Measurements from ENCODE around the gene AFAP1.

AFAP1 gene

GRCh38 chr4:7747566-7747965, 192.1 kb downstream of the AFAP1 start:
- FAIRE-seq: no peak

DNA sequence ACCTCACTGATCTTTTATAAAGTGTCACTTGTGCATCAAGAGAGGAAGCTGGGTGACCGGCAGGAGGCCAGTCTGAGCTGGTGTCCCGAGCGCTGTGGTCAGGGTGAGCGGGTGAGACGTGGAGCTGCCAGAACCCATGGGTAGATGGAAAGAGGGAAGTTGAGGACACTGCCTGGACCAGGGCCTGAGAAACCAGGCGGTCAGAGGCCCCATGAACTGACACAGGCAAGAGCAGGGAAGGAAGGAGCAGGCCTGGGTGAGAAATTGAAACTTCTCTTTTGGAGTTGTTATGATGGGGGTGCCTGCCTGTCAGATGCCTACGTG, 192.6 kb downstream of the AFAP1 start:
- FAIRE-seq: no peak

GRCh38 chr4:7746351-7747061, 193.2 kb downstream of the AFAP1 start:
- no peak for FAIRE-seq

DNA sequence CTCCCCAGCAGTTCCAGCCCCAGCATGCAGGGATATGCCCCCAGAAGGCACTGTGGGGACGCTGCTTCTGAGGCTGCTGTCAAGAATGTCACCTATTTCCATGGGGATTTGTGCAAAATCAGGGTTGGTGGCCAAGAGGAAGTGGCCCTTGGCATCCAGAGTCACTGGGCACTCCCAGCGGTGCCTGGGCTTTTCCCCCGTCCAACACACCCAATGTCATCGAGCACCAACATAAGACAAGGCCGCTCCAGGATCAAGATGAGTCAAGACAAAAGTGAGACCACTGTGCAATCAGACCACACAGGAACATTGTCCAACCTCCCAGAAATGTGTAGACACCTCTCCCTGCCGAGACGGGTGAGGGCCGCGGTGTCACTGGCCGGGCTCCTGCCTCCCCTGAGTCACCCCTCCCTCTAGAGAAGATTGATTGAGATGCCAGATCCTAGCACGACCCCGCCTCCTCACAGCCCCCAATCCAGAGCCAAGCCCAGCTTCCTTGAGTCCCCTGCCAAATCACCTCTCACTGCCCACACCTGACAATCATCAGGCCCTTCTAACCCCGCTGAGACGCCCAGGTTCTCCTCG, 194.3 kb downstream of the AFAP1 start:
- FAIRE-seq: no peak

GRCh38 chr4:7744142-7744804, 195.4 kb downstream of the AFAP1 start:
- no peak for FAIRE-seq

- FAIRE-seq: no peak
Observed at GRCh38 chr4:7742807-7743280, 196.8 kb downstream of the AFAP1 start.

DNA sequence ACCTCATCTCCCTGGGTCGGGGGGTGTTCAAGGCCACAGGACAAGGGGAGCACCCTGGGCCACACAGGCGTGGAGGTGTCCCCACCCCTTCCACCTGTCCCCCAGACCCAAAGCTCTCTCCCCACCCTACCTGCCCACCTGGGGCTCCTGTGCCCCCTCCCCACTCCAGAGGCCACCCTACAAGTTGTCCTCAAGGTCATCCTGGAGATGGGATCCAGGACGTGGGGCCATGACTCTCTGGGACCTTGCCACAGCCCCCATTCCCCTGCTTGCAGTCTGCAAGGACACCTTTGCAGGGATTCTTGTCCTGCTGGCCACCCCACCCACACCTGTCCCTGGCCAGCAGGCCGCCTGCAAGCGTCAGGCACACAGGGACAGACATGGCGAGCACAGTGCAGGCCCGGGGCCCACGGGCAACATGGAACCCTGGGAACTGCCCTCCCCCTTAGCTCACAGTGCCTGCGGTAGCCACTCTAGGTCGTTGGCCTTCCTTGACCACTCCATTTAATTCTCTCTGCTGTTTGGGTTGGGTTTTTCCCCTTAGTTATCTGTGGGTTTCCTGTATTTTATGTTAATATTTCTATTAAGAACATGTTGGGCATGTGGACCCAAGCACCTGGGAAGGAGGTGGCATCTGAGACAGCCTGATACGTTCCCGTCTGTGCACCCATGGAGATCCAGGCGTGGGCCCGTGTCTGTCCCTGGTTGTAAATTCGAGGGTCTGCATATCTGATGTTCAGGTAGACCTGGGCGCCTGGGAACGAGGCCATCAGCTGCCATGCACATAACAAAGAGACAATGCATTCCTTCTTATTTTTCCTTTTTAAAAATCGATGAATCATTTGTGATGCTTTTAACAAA, 197.5 kb downstream of the AFAP1 start:
- no peak for FAIRE-seq

GRCh38 chr4:7740866-7741525, 198.7 kb downstream of the AFAP1 start:
- no peak for FAIRE-seq

GRCh38 chr4:7739918-7740865, 199.5 kb downstream of the AFAP1 start:
- no peak for FAIRE-seq

GRCh38 chr4:7739077-7739917, 200.4 kb downstream of the AFAP1 start:
- no peak for FAIRE-seq

- FAIRE-seq: no peak
Observed at GRCh38 chr4:7738458-7739076, 201.1 kb downstream of the AFAP1 start.

GRCh38 chr4:7737752-7738457, 201.8 kb downstream of the AFAP1 start:
- no peak for FAIRE-seq

- FAIRE-seq: no peak
Observed at GRCh38 chr4:7737268-7737645, 202.4 kb downstream of the AFAP1 start.

DNA sequence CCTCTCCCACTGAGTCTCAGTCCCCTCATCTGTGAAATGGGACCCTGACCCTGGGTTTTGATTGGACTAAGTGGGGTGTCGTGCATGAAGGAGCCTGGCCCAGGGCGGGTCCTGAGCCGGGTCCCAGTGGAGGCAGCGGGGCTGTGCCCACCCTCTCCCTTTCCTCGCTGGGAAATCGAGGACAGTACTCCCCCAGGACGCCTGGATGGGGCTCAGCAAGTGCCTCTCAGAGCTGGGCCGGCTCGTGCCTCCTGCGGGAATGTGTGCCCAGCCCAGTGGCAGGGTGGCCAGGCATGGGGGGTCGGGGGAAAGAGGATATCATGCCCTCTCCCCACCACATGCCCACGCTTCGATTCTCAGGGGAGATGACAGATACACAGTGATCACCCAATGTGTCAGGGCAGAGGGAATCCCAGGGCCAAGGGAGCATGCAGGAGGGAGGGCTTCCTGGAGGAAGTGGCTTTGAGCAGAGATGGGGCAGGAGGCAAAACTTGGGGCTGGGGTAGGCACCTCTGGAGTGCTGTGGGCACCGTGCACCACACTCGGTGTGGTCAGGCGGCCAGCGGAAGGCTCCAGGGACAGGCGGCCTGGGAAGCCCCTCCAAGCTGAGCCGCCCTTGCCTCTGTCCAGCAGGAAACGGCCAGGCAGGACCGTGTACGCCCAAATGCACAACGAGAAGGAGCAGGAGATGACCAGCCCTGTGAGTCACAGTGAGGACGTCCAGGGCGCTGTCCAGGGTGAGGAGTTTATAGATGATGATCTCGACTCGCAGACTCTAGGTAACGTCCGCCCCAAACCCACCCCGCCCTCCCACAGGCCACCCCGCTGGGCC, 203.0 kb downstream of the AFAP1 start:
- no peak for FAIRE-seq

GRCh38 chr4:7735961-7736360, 203.7 kb downstream of the AFAP1 start:
- no peak for FAIRE-seq

- FAIRE-seq: no peak
Observed at GRCh38 chr4:7735395-7735794, 204.3 kb downstream of the AFAP1 start.

- no peak for FAIRE-seq
Observed at GRCh38 chr4:7734651-7735260, 204.9 kb downstream of the AFAP1 start.
